ENCODE measurements around the gene SP6. TPM values are rescaled to one million over a fixed set of nuclear protein-coding genes. Genes with fewer than 3 reads are reported as not detected.

The SP6 gene
- total and polyA plus RNA-seq, 4 donors, result 0.03 to 0.09 (median 0.06) TPM

GRCh38 chr17:47884905-47885730 lies 34.2 kb upstream of the SP6 start:
- DNase-seq (ENCODE audit: low spot score), result no peak
- Histone ChIP-seq H3K27ac (ENCODE audit: low read depth in 1 of 2, low read length in 2 of 2) (no peak overlapping the region), H3K4me1 (ENCODE audit: control insufficient read depth in 4 of 4, insufficient read depth in 4 of 4, low read length in 3 of 4) (no peaks in the 10 kb centered on the region), H3K9ac (ENCODE audit: low read depth in 1 of 2, low read length in 2 of 2) (no peak overlapping the region), H3K4me3 (ENCODE audit: low read depth in 1 of 3, low read length in 3 of 3) (no peak overlapping the region), H3K9me3 (ENCODE audit: control insufficient read depth in 4 of 4, low read length in 3 of 4) (no peaks in the 10 kb centered on the region), H3K36me3 (ENCODE audit: control insufficient read depth in 4 of 4, insufficient read depth in 3 of 4, low read depth in 1 of 4, low read length in 3 of 4) (no peaks in the 10 kb centered on the region), H3K27me3 (ENCODE audit: control insufficient read depth in 4 of 4, insufficient read depth in 4 of 4, low read length in 3 of 4) (no peaks in the 10 kb centered on the region)
- no peak for TF ChIP-seq JUND (IDR thresholded peaks at IDR 0.05)
- WGBS, result 73% methylated on average over 11 of the region's 11 CpGs

- H3K36me3 ChIP-seq (ENCODE audit: control insufficient read depth in 4 of 4, insufficient read depth in 3 of 4, low read depth in 1 of 4, low read length in 3 of 4), result no peaks in the 10 kb centered on the region
- H3K9me3 ChIP-seq (ENCODE audit: control insufficient read depth in 4 of 4, low read length in 3 of 4), result no peaks in the 10 kb centered on the region
- no peak overlapping the region for H3K27ac ChIP-seq (ENCODE audit: low read depth in 1 of 2, low read length in 2 of 2)
- H3K9ac ChIP-seq (ENCODE audit: low read depth in 1 of 2, low read length in 2 of 2), result no peak overlapping the region
- no peak for TF ChIP-seq RAD21 (IDR thresholded peaks at IDR 0.05)
- no peak for TF ChIP-seq GABPA (IDR thresholded peaks at IDR 0.05 in 1 of 2, conservative IDR thresholded peaks at IDR 0.05 in 1 of 2)
- no peak for TF ChIP-seq HNF4A (conservative IDR thresholded peaks at IDR 0.05)
- no peak for TF ChIP-seq FOXA2 (IDR thresholded peaks at IDR 0.05)
- TF ChIP-seq HNF4G (IDR thresholded peaks at IDR 0.05), result no peak
- TF ChIP-seq ATF3 (IDR thresholded peaks at IDR 0.05), result no peak
- no peak for TF ChIP-seq ZBTB33 (IDR thresholded peaks at IDR 0.05)
- no peak for TF ChIP-seq FOXA1 (IDR thresholded peaks at IDR 0.05)
- no peak for TF ChIP-seq EGR1 (IDR thresholded peaks at IDR 0.05; ENCODE audit: low read depth in 2 of 2)
- no peak for TF ChIP-seq CTCF (IDR thresholded peaks at IDR 0.05; ENCODE audit: low read depth, low read length, missing input control)
- no peak for TF ChIP-seq REST (IDR thresholded peaks at IDR 0.05)
- no peak for TF ChIP-seq YY1 (IDR thresholded peaks at IDR 0.05)
- no peak for TF ChIP-seq RXRA (IDR thresholded peaks at IDR 0.05)
- TF ChIP-seq SP1 (IDR thresholded peaks at IDR 0.05), result no peak
- no peak for TF ChIP-seq TAF1 (conservative IDR thresholded peaks at IDR 0.05)
- TF ChIP-seq NR2F2 (IDR thresholded peaks at IDR 0.05), result no peak
- no peak for TF ChIP-seq JUND (IDR thresholded peaks at IDR 0.05)
- no peak for TF ChIP-seq MAX (IDR thresholded peaks at IDR 0.05)
- H3K4me3 ChIP-seq (ENCODE audit: low read depth in 1 of 3, low read length in 3 of 3), result no peak overlapping the region
- no peaks in the 10 kb centered on the region for H3K27me3 ChIP-seq (ENCODE audit: control insufficient read depth in 4 of 4, insufficient read depth in 4 of 4, low read length in 3 of 4)
- DNase-seq (ENCODE audit: low spot score), result no peak
- no peaks in the 10 kb centered on the region for H3K4me1 ChIP-seq (ENCODE audit: control insufficient read depth in 4 of 4, insufficient read depth in 4 of 4, low read length in 3 of 4)
- 65% methylated on average over 5 of the region's 5 CpGs for WGBS
Measured at GRCh38 chr17:47884427-47884740, 33.4 kb upstream of the SP6 start.

All from liver (tissue), 9 donors.